NCI-H187 (cell line): Measurements from ENCODE around the gene ARHGAP10.

Experiments
- DNase-seq, 2 experiments: peaks; one replicate each; lab custom pipeline; 2025; lab: John Stamatoyannopoulos, UW

The ARHGAP10 gene

DNA sequence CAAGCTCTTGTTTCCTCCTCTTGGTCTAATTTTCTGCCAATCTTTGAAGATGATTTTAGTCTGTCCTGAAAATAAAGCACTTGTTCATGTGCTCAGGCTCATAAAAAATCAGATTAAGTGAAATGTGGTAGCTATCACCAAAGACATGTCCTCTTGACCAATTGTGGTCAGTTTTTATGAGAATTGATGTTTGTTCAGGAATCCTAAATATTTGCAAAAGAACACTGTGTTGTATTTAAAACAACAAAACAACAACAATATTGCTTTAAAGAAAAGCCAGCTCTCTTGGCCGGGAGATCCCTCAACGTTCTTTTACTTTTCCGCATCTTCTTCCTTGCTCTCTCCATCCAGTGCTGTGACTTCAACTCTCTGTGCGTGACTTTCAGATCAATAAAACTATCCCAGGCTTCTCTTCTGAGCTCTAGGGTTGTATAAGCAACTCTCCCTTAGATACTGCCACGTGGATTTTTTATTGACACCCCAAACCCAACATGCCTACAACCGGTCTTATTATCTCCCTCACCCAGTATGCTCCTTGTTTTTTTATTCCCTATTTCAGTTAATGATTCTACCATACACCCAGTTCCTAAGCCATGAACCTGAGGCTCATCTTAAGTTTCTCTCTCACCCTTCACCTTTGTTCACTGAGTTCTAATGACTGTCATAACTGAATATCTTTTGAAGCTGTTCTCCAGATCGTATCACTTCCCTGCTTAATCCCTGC lies 309.9 kb downstream of the ARHGAP10 start:
- no peak for DNase-seq

DNA sequence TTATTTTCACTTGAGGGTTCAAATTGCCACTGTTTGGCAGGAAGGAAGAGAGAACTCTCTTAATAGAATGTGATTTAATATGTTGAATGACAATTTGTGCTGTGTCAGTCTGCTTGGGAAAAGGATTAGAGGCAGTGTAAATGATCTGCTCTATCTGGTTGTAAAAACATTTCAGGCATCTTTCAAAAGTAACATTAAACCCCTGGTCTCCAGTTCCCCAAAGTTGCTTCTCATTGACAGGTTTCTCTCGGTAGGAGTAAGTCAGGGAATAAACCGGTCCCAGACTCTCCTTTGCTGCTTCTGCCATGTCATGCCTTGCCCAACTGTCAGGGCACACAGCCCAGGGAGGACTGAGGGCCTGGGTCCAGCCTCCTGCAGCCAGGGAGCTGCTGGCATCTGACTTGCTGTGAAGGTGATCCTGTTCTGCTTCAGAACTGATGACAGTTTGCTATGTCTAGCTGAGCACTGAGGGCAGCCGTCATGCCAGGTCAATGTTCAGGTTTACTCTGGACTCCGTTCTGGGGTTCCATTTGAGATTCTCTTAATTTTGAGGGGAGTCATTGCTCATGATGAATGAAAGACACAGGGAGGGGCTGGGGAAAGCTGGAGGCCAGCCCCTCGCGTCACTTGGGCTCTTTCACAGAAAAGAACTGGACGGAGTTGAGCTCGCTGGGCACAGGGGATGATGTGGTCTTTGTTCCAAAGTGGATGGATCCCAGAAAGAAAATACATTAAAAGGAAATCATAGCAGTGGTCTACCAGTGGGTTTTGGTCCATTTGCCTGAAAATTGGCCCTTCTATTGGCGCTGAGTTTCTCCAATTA lies 312.4 kb downstream of the ARHGAP10 start:
- DNase-seq, result no peak

DNA sequence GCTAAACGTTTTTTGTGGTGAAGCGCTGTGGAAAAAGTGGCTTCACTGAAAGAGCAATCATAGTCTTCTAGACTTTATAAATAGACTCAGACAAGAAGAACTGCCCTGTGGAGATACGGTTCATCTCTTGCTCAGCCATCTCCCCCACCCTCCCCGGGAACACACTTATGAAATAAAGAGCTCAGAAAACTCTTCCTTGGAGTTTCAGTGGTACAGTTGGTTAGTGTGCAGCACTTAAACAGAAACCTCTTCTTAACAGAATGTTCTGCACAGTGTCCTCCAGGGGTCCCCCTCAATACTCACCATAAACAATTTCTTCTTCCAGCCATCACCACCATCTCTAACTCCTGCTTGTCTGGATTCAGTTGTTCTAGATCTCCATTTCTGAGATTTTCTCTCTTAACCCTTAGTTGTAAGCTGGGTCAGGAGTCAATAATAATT lies 313.0 kb downstream of the ARHGAP10 start:
- no peak for DNase-seq

DNA sequence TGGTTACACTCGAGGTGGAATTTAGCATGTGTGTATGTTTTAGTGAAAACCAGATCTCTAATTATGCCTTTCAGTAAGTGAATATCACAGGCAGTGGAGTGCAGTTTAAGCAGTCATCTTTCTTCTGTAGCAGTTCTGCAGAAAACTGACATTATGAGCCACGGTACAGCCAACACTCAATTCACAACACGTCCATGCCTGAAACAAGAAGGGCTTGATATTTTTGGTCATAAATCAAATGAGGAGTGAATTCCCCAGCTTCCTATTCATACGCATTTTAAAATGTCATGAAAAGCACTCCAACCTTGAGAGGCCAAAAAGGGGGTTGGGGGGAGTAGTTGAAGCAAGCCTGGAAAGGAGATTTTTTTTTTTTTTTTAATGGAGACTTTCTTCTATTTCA lies 316.7 kb downstream of the ARHGAP10 start:
- no peak for DNase-seq

DNA sequence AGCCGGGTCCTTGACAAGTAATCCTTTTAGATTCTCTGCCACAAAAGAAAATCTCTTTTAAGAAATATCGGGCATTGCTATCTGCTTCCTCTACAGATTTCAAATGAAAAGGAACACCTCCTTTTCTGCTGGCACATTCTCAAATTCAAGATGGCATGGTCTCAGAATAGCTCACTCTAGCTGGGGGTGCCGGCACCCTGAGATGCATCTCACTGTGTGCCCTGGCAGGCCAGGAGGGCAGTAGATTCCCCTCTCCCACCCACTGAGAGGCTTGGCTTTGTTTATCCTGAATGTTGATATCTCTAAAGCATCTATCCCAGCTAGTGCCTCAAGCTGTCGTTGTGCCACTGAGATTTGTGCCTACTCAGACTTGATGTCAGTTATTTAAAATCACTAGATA lies 319.5 kb downstream of the ARHGAP10 start:
- DNase-seq, result no peak

DNA sequence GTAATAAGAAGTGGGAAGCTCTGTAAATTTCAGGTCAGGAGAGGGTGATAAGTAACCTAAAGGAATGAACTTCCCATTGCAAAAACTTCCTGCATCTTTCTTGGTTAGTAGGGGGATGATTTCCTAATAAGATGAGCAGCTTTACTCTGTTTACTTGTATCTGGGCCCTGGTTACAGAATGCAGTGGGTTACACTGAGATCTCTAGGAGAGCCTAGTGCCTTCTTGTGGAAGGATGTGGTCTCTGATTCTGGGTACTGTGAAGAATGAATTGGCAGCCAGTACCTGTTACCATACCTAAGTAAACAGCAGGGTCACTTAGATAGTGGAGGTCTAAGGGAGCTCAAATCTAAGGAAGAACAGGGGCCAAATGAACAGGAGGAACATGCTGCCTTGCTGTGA lies 320.6 kb downstream of the ARHGAP10 start:
- DNase-seq, result no peak

DNA sequence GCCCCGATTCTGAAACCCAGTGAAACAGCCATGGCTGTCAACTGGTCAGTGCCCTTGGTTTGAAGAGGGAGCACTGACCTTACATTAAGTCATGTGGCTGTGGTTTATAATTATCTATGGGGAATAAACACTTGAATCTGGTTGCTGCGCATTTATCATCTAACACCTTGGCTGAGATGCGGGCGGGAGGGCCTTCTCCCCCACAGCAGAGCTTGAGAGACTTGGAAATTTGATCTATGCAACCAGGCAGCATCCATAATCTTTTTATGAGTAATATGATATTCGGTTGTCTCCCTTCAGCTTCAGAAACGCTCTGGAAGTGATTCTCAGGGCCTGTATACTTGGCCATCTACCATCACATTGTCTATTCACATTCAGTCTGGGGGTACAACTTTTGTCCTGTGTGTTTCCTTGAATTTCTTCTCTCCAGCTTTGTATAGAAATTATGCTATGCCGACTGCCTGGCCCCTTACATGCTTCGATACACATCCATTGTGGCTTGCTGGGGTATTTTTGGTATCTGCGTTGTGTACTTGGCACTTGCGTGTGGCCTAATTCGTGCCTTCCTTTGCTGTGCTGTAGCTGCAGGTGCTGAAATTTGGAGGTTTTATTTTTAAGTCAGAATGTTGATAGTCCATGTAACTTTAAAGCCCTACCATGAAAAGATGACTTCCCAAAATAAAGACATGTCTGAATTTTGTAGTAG lies 321.6 kb downstream of the ARHGAP10 start:
- DNase-seq, result peak in 1 of 2 experiments; percentile 25

DNA sequence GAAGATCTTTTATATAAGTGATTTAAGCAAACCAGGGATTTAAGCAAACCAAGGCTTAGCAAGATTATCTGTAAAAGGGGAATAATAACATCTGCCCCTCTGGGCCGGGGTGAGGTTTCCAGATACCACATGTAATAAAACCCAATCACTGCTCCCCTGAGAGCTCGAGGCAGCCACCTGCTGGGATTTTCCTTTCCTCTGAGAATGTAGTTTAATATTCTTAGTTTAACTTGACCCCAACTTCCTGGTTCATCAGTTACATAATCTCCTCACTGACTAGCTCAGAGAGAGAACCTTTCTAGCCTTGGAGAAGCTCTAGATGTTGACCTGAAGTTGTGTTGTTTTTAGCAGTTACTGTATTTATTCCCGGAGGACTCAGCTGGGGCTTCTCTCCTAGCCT lies 322.4 kb downstream of the ARHGAP10 start:
- no peak for DNase-seq

DNA sequence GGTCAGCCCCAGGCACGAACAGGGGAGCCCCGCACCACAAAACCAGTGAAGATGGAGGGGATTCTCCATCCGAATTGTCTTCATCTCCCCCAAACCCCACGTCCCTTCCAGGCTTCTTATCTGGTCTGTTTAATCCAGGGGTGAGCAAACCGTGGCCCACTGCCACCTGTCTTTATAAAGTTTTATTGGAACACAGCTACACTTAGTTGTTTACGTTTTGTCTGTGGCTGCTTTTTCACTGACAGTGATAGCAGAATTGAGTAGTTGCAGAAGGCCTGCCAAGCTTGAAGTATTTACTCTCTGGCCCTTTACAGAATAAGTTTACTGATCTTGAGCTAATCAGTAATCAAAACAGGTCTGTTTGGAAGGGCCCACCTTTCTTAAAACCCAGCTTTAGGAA lies 324.0 kb downstream of the ARHGAP10 start:
- DNase-seq, result no peak

DNA sequence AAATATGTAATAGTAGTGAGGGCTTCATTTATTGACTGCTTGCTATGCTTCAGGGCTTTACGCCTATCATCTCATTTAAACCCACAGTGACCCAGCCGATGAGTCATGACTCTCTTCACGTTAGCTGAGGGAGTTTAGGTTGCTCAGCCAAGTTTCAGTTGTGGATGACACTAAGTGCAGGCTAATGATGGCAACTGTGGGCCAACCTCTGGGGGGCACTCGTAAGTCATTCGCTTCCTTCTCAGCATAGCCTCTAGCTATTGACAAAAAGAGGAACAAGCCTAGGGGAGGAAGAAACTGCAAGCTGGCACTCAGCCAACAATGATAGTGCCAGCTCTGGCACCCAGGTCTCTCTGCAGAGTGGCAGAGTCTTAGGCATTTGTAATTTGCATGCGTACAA lies 325.0 kb downstream of the ARHGAP10 start:
- DNase-seq, result no peak

DNA sequence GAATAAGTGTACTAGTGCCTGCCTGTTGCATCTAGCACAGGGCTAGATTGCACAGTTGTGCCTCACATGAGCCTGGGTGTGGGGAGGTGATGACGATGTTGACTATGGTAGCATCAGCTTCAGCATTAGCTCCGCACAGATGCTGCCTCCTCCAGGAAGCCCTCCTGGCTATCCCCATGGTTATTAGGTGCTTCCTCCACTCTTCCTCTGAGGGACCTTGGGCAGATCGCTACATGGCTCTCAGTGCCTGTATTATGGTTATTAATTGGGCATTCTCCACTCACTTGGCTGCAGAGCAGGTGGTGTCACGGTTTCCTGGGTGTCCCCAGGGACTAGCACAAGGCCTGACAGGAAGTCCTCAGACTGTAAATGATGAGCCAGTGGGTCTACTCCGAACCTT lies 325.6 kb downstream of the ARHGAP10 start:
- DNase-seq, result no peak

DNA sequence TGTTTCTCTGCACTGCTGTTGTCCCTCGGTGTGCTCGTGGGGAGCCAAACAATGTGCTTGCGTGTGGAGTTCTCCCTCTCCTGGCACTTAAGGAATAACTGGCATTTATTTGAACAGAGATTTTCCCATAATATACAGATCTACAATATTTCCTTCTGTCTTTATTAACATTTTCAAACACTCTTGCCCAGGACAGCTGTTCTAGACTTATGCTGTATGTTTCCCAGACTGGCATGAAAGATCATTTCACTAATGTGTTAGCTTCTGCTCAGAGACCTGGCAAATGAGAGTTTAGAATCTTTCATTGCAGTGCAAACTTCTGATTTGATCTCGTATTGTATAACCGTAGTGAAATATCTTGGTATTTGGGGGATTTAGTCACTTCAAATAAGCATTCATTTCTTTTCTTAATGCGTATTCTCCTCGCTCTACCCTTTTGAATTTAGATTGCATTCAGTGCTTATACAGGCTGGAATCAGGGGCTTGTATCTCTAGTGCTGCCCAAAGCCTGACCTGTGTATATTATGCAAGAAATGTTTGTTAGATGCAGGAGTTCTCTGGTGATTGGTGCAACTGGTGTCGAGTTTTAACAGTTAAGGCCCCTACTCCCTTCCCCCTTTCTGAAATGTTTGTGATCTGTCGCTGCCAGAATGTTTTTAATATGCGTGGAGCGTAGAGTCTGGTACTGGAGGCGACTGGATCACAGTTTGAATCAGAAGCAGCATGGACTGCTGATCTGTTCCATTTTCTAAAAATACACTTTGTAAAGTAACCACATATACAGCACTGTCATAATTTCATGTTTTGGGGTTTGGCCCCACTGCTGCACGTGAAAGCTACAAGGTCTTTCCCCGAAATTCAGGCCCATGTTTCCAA lies 326.3 kb downstream of the ARHGAP10 start:
- DNase-seq, result no peak

DNA sequence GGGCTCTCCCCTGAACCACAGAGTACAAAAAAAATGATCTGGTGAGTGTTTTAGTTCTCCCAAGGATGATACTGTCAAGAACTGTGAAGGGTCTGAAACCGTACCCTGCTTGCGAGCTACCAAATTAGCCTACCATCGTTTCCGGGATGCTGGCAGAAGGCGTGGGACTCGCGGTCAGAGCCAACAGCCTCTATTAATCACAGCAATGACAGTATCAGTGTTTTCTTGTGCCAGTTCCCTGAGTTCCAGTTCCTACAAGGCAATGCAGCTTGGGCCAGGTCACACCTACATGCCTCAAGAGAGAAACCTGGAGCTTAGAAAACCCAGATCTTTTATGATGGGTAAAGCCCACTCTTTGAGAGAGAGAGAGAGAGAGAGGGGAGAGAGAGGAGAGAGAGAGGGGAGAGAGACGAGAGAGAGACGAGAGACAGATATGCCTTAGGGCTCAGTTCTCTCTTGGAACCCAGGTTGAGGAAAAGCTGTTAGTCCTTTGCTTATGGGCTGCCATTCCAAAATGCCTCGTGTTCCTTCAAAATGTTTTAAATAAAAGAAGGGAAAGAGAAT lies 327.8 kb downstream of the ARHGAP10 start:
- no peak for DNase-seq

DNA sequence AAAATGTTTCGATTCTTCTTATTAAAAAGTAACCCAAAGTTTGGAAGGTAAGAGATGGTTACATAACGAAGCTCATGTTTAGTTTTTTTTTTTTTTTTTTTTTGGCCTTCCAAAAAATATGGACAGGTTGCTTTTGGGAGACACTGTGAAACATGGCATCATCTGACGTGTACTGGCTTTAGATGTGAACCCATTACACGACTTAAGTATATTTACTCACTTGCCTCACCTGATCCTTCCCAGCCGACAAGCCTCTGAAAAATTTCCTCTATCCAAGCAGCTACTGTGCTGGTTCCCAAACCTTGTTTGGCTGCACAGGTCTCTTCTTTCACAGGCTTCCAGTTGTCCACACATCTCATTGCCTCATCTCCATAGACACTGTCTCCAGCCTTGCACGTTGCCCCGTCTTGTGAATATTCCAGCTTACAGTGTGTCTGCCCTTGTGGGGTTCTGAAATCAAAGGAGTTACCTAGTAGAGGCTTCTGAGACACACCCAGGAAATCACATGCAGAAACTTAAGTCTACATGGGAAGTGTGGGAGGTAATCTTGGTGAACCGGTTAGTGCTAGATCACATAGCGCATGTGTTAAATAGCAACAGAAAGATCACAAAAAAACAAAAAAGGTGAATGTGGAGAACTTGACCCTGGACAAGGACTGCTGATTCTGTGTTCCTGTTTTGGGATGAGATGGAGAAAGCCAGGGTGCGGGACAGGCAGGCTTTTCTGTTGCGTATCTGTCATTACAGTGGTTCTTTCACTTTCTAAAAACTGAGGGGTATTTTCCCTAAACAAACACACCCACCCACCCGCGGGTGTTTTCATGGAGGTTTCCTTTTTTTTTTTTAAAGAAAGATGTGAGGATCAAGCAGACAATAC lies 328.6 kb downstream of the ARHGAP10 start:
- DNase-seq, result no peak

DNA sequence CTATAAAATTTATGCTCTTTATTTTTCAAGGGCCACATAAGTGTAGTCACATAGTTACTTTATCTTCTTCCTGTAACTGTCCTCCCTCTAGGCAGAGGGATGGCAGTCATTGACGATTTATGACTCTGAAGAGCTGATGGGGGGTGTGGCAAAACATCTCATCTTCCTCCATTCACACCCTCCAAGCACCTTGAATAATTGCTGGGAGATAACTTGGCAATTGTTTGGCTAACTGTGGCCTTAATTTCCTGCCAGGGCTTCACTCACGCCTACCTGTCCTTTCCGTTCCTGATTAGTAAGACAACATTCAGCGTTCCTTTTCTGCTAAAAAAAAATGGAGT lies 329.2 kb downstream of the ARHGAP10 start:
- no peak for DNase-seq

DNA sequence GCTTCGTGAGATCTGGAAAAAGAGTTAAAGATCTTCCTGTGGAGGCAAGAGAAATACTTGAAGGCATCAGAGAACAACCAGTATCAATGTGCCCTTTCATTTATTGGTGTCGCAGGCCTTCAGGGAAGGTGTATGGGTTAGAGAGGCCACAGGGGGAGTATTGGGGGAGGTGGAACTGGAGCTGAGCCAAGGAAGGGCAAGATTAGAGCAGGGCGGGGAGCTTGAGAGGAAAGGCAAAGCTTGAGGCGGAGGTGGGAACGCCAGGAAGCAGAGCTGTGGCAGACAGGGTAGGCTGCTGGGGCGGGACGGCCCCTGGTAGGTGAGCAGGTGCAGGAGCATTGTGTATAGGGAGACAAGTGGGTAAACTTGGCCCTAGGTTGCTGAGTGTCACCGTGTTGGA lies 329.9 kb downstream of the ARHGAP10 start:
- DNase-seq, result no peak

DNA sequence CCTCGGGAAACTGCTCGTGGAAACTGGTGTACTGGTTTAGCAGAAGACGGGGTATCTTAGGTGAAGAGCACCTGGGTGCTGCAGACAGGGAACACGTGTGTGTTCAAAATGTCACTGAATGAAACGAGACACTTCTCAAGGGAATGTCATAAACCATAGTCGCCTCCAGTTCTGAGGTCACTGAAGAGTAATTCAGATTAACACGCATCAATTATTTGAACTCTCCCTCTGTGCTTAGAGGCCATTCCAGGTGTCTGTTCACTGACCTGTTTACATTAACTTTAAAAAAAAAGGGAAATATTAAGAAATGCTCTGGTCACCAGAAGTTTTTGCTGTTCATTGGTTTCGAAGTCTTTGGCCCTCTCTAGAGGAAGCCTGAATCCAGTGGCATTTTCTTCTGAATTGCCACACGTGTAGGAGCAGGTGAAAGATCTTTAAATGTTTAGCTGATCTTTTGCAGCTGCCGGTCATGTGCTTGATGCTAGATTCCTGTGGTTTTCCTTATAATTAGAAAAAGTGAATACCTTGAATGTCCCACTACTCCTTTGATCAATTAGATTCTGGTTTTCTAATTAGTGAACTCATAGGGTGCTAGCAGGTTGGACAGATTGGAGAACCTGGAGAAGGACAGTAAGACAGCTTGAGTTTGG lies 330.5 kb downstream of the ARHGAP10 start:
- no peak for DNase-seq

DNA sequence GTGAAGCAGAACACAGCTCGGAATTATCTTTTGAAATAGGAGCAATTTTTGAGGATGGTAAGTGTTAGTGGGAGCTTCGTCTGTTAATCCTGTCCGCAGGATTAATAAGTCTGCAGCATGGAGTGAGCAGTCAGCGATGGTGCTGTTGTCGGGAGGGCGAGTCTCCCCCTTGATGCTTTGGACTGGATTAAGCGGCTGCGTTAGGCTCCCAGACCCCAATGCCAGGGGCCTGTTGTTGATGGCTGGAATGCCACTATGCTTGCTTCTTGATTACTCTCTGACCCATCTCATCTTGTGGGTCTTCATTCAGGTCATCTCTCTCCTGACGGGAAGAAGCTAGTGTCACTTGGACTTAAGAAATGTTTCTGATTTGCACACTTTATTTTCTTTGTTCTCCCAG lies 332.6 kb downstream of the ARHGAP10 start:
- no peak for DNase-seq

DNA sequence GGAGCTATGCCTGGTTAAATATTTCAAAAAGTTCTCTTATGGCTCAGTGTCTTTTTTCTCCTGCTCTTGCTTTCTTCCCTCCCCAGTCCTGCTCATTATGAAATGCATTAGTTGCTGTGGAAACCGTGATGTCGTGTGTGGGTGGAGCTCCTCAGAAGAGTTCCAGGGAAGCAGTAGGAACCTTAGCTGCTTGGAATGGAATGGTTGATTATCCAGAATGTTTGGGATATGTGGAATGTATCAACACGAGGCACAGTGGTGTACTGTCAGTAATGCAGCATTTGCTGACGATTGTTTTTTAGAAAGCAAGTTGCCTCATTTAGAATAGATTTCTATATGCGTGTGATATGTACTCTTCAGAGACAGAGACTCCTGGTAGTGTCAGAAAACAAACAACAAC lies 333.2 kb downstream of the ARHGAP10 start:
- DNase-seq, result no peak

DNA sequence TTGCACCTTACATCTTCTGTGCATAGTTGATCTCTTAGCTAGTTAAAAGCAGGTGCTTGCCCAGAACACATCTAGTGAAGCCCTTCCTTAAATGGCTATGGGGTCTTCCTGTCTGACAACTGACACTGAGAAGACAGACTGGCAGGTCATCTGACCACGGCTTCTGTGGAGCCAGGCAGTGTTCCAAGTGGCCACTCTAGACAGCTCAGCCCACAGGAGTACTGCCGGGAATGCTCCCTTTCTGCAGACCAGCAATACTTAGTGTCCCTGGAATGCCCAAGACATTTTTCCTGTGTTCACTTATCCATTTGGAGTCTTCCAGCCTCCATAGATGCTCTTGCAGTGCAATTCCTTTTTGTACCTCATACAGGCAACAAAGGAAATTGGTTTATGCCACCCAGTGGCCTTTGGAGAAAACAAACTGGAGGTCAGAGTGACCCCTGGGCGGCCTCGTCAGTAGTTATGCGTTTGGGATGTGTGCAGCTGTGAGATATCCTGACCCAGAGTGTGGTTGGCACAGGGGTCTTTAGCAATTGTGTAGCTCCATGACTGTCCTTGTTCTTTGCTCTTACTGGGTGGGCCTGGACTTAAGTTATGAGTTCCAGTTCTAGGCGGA lies 335.5 kb downstream of the ARHGAP10 start:
- no peak for DNase-seq
